Astrocyte (in vitro differentiated cells and primary cell): ENCODE data around the gene PATL2. TPM values are rescaled to one million over a fixed set of nuclear protein-coding genes. Genes with fewer than 3 reads are reported as not detected.
"Not testable (repeated sequence)": the region's sequence is repeated elsewhere in the genome, so short reads cannot be mapped to it uniquely, and the experiment has no call there.

Experiments
- DNase-seq: peaks from one replicate; pipeline ENCODE4 v3.0.0-alpha.2; 2010; ENCODE audit warnings: low read depth
- FAIRE-seq: peaks from 2 replicates; lab custom pipeline; 2011; peaks lifted over from hg19 to GRCh38; lab: Jason Lieb, UNC
- H2AFZ ChIP-seq: 2 replicates; pipeline ENCODE4 v1.6.0; 2012; ENCODE audit warnings: low read depth, low read length, inconsistent platforms
- H3K27ac ChIP-seq: 2 replicates; pipeline ENCODE4 v1.5.1; 2011; ENCODE audit warnings: low read depth, low read length, inconsistent platforms
- H3K27me3 ChIP-seq: 2 replicates; pipeline ENCODE4 v1.6.0; 2011; ENCODE audit warnings: low read length, inconsistent platforms; ENCODE audit not compliant: insufficient read depth
- H3K36me3 ChIP-seq: 2 replicates; pipeline ENCODE4 v1.5.1; 2011; ENCODE audit warnings: low read length, inconsistent platforms; ENCODE audit not compliant: insufficient read depth
- H3K4me1 ChIP-seq: 2 replicates; pipeline ENCODE4 v1.5.1; 2011; ENCODE audit warnings: low read length, inconsistent platforms; ENCODE audit not compliant: insufficient read depth
- H3K4me2 ChIP-seq: 2 replicates; pipeline ENCODE4 v1.6.0; 2012; ENCODE audit warnings: low read length, inconsistent platforms
- H3K4me3 ChIP-seq: 2 replicates; pipeline ENCODE4 v1.5.1; 2011; ENCODE audit warnings: low read depth, mild to moderate bottlenecking, low read length, inconsistent platforms; ENCODE audit not compliant: insufficient read depth
- H3K79me2 ChIP-seq: 2 replicates; pipeline ENCODE4 v1.6.0; 2012; ENCODE audit warnings: mild to moderate bottlenecking, low read length, inconsistent platforms; ENCODE audit not compliant: insufficient read depth
- H3K9ac ChIP-seq: 2 replicates; pipeline ENCODE4 v1.6.0; 2012; ENCODE audit warnings: mild to moderate bottlenecking, low read length, inconsistent platforms
- H3K9me3 ChIP-seq: 2 replicates; pipeline ENCODE4 v1.5.1; 2012; ENCODE audit warnings: low read depth, mild to moderate bottlenecking, low read length, inconsistent platforms; ENCODE audit not compliant: insufficient read depth
- H4K20me1 ChIP-seq: 2 replicates; pipeline ENCODE4 v1.6.0; 2012; ENCODE audit warnings: low read length, inconsistent platforms; ENCODE audit not compliant: insufficient read depth
- H3K27ac Mint-ChIP-seq: one replicate; pipeline ENCODE4 v1.8.0; 2021; ENCODE audit warnings: mild to moderate bottlenecking, mixed read lengths; ENCODE audit not compliant: unreplicated experiment
- H3K27me3 Mint-ChIP-seq: one replicate; pipeline ENCODE4 v1.8.0; 2021; ENCODE audit warnings: low read depth, mixed read lengths; ENCODE audit not compliant: unreplicated experiment
- H3K36me3 Mint-ChIP-seq: one replicate; pipeline ENCODE4 v1.8.0; 2021; ENCODE audit warnings: low read depth, mixed read lengths; ENCODE audit not compliant: unreplicated experiment
- H3K4me1 Mint-ChIP-seq: one replicate; pipeline ENCODE4 v1.8.0; 2021; ENCODE audit warnings: low read depth, mixed read lengths; ENCODE audit not compliant: unreplicated experiment
- H3K4me3 Mint-ChIP-seq: one replicate; pipeline ENCODE4 v1.8.0; 2021; ENCODE audit warnings: mild to moderate bottlenecking, moderate library complexity, mixed read lengths; ENCODE audit not compliant: unreplicated experiment
- H3K9me3 Mint-ChIP-seq: one replicate; pipeline ENCODE4 v1.8.0; 2021; ENCODE audit warnings: mild to moderate bottlenecking, mixed read lengths; ENCODE audit not compliant: unreplicated experiment
- CTCF ChIP-seq: IDR thresholded peaks from 2 replicates; pipeline ENCODE4 v1.5.1; 2011; ENCODE audit warnings: low read depth, mild to moderate bottlenecking, inconsistent platforms, low read length, moderate library complexity; ENCODE audit not compliant: insufficient read depth
- EZH2 ChIP-seq: IDR thresholded peaks from 2 replicates; pipeline ENCODE4 v1.6.1; 2012; ENCODE audit warnings: mild to moderate bottlenecking, low read length, inconsistent platforms; ENCODE audit not compliant: insufficient read depth
- total RNA-seq: library from RNA; stranded (reverse); gene quantifications from 2 replicates; pipeline ENCODE4 v1.2.1, GENCODE V29; 2021

Gene PATL2
- total RNA-seq, 1 donor from 2014 or later, result 1.2 TPM

GRCh38 chr15:44706946-44707636 lies 4.0 kb downstream of the PATL2 start:
- H3K4me3 ChIP-seq, result no peak overlapping the region
- H3K4me3 Mint-ChIP-seq, result no peak overlapping the region
- no peak overlapping the region for H3K9ac ChIP-seq
- no peak overlapping the region for H3K27ac ChIP-seq
- no peak overlapping the region for H3K4me2 ChIP-seq
- H3K79me2 ChIP-seq, result peaks cover 8% of the 10 kb centered on the region
- H4K20me1 ChIP-seq, result peaks cover 3% of the 10 kb centered on the region
- H3K27ac Mint-ChIP-seq, result no peak overlapping the region
- no peak for FAIRE-seq
- no peak overlapping the region for H2AFZ ChIP-seq
- H3K9me3 ChIP-seq, result no peaks in the 10 kb centered on the region
- H3K4me1 ChIP-seq, result no peaks in the 10 kb centered on the region
- no peaks in the 10 kb centered on the region for H3K4me1 Mint-ChIP-seq
- DNase-seq, result no peak
- no peaks in the 10 kb centered on the region for H3K27me3 Mint-ChIP-seq
- TF ChIP-seq EZH2 (no peak), CTCF (no peak)
- no peaks in the 10 kb centered on the region for H3K27me3 ChIP-seq
- H3K36me3 ChIP-seq, result no peaks in the 10 kb centered on the region
- H3K9me3 Mint-ChIP-seq, result peaks cover 5% of the 10 kb centered on the region
- peaks cover 4% of the 10 kb centered on the region for H3K36me3 Mint-ChIP-seq

GRCh38 chr15:44706401-44706800 lies 4.7 kb downstream of the PATL2 start:
- Mint-ChIP-seq H3K4me3 (no peak overlapping the region), H3K9me3 (peaks cover 6% of the 10 kb centered on the region), H3K36me3 (peaks cover 4% of the 10 kb centered on the region), H3K4me1 (no peaks in the 10 kb centered on the region), H3K27ac (no peak overlapping the region), H3K27me3 (no peaks in the 10 kb centered on the region)
- no peak overlapping the region for H3K9ac ChIP-seq
- no peak for DNase-seq
- H3K27me3 ChIP-seq, result no peaks in the 10 kb centered on the region
- H3K4me2 ChIP-seq, result no peak overlapping the region
- no peaks in the 10 kb centered on the region for H3K36me3 ChIP-seq
- H4K20me1 ChIP-seq, result no peaks in the 10 kb centered on the region
- H3K79me2 ChIP-seq, result peaks cover 1% of the 10 kb centered on the region
- no peak overlapping the region for H3K27ac ChIP-seq
- no peak overlapping the region for H3K4me3 ChIP-seq
- no peaks in the 10 kb centered on the region for H3K4me1 ChIP-seq
- FAIRE-seq, result no peak
- no peak overlapping the region for H2AFZ ChIP-seq
- no peaks in the 10 kb centered on the region for H3K9me3 ChIP-seq
- TF ChIP-seq EZH2, result no peak

GRCh38 chr15:44705986-44706385 lies 5.1 kb downstream of the PATL2 start:
- Mint-ChIP-seq H3K27me3 (no peaks in the 10 kb centered on the region), H3K4me1 (no peaks in the 10 kb centered on the region), H3K27ac (no peak overlapping the region), H3K36me3 (peaks cover 4% of the 10 kb centered on the region), H3K9me3 (peaks cover 6% of the 10 kb centered on the region), H3K4me3 (no peak overlapping the region)
- H3K27me3 ChIP-seq, result no peaks in the 10 kb centered on the region
- no peak overlapping the region for H3K4me2 ChIP-seq
- no peak for TF ChIP-seq EZH2
- no peak for TF ChIP-seq CTCF
- H3K9me3 ChIP-seq, result no peaks in the 10 kb centered on the region
- H2AFZ ChIP-seq, result no peak overlapping the region
- no peaks in the 10 kb centered on the region for H3K79me2 ChIP-seq
- H4K20me1 ChIP-seq, result no peaks in the 10 kb centered on the region
- no peak for DNase-seq
- H3K4me3 ChIP-seq, result no peak overlapping the region
- no peaks in the 10 kb centered on the region for H3K4me1 ChIP-seq
- FAIRE-seq, result no peak
- no peaks in the 10 kb centered on the region for H3K36me3 ChIP-seq
- no peak overlapping the region for H3K9ac ChIP-seq
- H3K27ac ChIP-seq, result no peak overlapping the region

GRCh38 chr15:44700676-44701075 lies 10.4 kb downstream of the PATL2 start:
- not testable (repeated sequence) for H3K4me1 Mint-ChIP-seq, H3K9ac ChIP-seq, H2AFZ ChIP-seq, H3K4me2 ChIP-seq, H3K4me1 ChIP-seq, H3K36me3 ChIP-seq, DNase-seq, H3K27ac ChIP-seq, H3K27ac Mint-ChIP-seq, FAIRE-seq, H3K9me3 ChIP-seq, H3K79me2 ChIP-seq, H3K4me3 ChIP-seq, H4K20me1 ChIP-seq, H3K27me3 Mint-ChIP-seq, H3K36me3 Mint-ChIP-seq, H3K4me3 Mint-ChIP-seq
- peaks cover 13% of the 10 kb centered on the region for H3K9me3 Mint-ChIP-seq
- H3K27me3 ChIP-seq, result peaks cover 21% of the 10 kb centered on the region
